Measurements from ENCODE around the gene METRN.

METRN gene

DNA sequence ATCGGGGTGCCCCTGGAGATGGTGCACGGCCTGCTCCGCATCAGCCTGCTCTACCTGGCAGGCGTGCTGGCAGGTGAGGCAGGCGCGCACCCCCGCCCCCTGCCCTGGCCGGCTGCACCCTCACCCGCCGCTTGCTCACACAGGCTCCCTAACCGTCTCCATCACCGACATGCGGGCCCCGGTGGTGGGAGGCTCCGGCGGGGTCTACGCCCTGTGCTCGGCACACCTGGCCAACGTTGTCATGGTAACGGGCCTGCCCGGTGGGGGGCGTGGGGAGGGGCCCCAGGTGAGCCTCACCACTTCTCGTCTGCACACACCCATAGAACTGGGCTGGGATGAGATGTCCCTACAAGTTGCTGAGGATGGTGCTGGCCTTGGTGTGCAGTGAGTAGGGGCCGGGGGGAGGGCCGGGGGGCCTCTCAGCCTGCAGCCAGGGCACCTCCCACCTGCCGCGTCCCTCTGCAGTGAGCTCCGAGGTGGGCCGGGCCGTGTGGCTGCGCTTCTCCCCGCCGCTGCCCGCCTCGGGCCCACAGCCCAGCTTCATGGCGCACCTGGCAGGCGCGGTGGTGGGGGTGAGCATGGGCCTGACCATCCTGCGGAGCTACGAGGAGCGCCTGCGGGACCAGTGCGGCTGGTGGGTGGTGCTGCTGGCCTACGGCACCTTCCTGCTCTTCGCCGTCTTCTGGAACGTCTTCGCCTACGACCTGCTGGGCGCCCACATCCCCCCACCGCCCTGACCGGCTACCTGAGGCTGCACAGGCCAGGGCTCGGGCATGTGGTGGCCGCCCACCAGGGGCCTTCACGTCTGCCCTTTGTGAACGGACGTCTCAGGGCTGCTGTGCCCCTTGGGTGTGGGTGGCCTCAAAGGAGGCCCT, 37.4 kb upstream of the METRN start:
- no peak for DNase-seq (ENCODE audit: low read depth in 2 of 2)

DNA sequence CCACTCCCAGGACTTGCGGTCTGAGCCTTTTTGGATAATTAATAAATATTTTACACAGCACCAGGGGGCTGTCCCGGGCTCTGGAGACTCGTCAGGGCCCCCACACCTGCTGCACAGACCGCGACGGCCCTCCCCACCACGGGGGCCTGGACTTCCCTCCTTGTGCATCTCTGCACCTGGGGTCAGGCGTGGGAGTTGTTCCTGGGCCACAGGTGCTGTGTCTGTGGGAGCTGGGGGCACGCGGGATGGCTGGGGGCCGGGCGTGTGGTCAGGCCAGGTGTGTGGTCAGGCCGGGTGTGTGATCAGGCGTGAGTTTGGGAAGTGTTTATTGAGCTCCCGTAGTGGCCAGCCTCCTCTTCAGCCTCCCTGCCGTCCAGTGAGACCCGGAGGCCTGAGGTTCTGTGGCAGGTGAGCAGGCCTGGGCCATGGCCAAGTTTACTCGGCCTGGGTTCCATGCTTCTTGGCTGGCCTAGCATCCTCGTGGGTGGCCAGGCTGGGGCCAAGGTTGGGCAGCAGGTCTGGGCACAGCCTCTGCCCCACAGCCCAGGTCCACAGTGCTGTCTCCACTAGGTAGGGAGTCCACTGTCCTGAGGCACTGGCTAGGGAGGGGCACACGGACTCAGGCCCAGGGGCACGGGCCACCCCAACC, 36.6 kb upstream of the METRN start:
- no peak for DNase-seq (ENCODE audit: low read depth in 2 of 2)

DNA sequence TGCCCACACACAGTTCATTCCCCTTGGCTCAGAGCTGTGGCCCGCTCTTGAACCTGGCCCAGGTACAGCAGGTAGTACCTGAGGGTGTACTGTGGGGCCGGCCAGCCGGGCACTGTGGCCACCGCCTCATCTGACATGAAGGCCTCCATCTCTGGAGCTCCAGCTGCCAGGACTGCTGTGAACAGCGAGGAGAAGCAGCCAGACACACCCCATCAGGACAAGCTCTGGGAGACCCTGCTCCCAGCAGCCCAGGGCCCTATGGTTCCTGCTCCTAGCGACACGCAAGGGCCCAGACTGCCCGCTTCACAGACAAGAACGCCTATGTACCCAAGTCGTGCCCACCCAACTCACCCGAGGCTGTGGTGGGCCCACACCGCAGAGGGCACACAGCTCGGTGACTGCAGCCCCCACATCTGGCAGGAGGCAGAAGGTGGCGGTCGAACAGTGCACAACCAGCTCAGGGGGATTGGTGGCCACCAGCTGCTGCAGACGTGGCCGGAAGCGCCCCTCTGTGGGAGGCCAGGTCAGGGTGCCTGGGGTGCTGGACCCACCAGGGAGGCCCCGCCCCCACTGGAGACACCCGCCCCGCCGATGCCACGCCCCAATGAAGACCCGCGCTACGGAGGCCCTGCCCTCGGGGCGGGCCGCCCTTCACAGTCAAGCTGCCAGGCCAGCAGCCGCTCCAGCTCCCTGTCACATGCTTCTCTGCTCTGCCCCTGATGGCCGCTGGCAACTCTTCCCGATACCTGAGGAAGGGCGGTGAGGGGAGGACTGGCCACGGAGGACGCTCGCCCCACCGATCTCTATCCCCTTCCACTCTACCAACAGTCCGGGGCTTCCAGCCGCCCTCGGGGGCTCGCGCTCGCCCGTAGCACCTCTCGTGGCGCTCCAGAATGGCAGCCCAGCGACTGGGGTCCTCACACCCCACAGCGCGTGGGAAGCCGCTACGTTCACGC, 35.8 kb upstream of the METRN start:
- DNase-seq (ENCODE audit: low read depth in 2 of 2), result peak in 1 of 2 donors; percentile 24

DNA sequence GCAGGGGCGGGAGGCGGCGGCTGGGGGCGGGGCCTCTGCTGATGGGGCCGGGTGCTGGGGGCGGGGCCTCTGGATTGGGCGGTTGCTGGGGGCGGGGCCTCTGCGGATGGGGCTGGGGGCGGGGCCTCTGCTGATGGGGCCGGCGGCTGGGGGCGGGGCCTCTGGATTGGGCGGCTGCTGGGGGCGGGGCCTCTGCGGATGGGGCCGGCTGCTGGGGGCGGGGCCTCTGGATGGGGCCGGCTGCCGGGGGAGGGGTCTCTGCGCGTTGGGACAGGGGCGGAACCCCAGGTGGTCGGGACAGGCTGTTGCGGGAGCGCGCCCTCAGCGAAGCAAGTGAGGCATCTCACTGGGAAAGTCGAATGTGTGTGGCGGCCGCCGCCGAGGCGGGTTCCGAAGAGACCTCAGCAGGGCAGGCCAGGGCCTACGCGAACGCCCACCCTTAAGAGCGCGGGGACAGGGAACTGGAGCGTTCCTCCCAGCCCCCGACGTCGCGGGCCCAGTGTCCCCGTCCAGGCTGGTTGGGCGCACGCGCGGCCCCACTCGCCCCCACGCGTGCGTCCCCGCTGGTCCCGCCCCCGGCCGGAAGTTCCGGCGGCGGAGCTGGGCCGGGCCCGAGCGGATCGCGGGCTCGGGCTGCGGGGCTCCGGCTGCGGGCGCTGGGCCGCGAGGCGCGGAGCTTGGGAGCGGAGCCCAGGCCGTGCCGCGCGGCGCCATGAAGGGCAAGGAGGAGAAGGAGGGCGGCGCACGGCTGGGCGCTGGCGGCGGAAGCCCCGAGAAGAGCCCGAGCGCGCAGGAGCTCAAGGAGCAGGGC, 34.9 kb upstream of the METRN start, which contains the start of gene STUB1:
Gene STUB1, plus strand, starts transcription at position 597 of the 811 bp plus-strand sequence. Its CDS starts 116 bp downstream, at position 713.
- DNase-seq (ENCODE audit: low read depth in 2 of 2), result peak; percentile 83 to 91

- DNase-seq (ENCODE audit: low read depth in 2 of 2), result no peak
Measured at GRCh38 chr16:680625-680945, 34.3 kb upstream of the METRN start.

GRCh38 chr16:680967-681745, 33.8 kb upstream of the METRN start:
- DNase-seq (ENCODE audit: low read depth in 2 of 2), result no peak

DNA sequence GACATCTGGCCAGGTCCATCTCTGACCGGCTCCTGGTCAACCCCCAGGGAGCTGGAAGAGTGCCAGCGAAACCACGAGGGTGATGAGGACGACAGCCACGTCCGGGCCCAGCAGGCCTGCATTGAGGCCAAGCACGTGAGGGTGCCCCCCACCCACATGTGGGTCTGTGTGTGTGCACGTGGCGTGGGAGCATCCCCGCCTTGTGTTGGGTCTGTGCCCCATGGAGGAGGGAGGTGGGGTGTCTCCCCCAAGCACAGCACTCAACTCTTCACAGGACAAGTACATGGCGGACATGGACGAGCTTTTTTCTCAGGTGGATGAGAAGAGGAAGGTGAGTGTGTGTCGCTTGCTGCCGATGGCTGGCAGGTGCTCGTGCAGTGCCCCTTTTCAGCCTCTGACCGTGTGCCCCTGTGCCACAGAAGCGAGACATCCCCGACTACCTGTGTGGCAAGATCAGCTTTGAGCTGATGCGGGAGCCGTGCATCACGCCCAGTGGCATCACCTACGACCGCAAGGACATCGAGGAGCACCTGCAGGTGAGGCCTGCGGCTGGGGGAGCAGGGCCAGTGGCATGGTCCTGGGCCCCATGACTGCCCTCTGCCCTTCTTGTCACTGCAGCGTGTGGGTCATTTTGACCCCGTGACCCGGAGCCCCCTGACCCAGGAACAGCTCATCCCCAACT, 33.0 kb upstream of the METRN start:
- no peak for DNase-seq (ENCODE audit: low read depth in 2 of 2)

- no peak for DNase-seq (ENCODE audit: low read depth in 2 of 2)
Measured at GRCh38 chr16:682493-683395, 32.2 kb upstream of the METRN start.

- no peak for DNase-seq (ENCODE audit: low read depth in 2 of 2)
Measured at GRCh38 chr16:683396-684070, 31.4 kb upstream of the METRN start.

- peak; percentile 94 to 95 for DNase-seq (ENCODE audit: low read depth in 2 of 2)
Measured at GRCh38 chr16:684071-684794, 30.7 kb upstream of the METRN start, which contains the start of gene JMJD8. Gene JMJD8 (minus strand): TSS chr16:684334. CDS start chr16:684319, 15 bp downstream.

DNA sequence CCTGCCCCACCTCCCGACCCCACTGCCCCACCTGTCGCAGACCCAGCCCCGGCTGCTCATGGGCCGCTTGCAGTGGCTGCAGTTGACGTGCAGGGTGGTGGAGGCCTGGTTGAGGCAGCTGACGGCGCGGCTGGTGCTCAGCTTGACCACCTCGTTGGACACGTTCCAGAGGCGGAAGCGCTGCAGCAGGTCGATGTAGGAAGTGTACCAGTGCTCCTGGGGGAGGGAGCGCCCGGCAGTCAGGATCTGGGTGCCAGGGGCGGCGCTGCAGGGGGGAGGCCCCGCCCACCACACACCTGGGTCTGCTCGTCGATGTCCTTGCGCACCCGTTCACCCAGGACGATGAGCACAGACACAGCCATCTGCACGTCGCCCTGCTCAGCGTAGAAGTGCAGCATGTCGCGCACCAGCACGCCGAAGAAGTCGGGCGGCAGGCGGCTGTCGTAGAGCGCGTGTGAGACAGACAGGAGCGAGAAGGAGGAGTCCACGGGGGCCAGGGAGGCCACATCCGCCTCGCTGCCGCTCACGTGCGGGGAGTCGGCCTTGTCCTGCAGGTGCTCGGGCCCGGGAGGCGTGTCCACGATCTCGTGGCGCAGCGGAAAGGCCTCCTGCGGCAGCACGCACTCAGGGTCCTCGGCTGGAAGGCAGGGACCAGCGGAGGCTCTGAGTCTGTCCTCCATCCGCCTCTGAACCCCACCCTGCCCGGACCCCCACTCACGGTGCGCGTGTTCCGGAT, 29.8 kb upstream of the METRN start:
- DNase-seq (ENCODE audit: low read depth in 2 of 2), result no peak

GRCh38 chr16:685967-686366, 29.0 kb upstream of the METRN start:
- no peak for DNase-seq (ENCODE audit: low read depth in 2 of 2)

- DNase-seq (ENCODE audit: low read depth in 2 of 2), result no peak
Measured at GRCh38 chr16:686459-687260, 28.3 kb upstream of the METRN start.

DNA sequence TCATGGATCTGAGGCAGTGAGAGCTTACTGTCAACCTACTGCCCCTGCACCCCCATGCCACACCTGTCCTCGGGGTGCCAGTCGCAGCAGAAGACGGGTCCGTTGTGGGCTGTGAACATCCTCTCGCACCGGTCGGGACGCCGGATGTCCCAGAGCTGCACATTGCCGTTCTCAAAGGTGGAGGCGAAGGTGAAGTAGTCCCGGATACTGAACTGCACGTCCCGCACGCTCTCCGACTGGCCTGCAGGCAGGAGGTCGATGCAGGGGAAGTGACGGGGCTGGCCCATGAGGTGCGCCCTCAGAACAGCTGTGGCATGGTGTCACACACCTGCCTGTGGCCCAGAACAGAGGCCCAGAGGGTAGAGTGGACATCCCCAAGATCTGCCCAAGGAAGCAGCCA, 27.4 kb upstream of the METRN start:
- no peak for DNase-seq (ENCODE audit: low read depth in 2 of 2)

- DNase-seq (ENCODE audit: low read depth in 2 of 2), result no peak
Measured at GRCh38 chr16:689175-689897, 25.6 kb upstream of the METRN start.

All from activated CD4-positive, alpha-beta T cell treated with anti-CD3 and anti-CD28 coated beads for 24 hours (primary cell).